GM21723 (cell line): ENCODE data around the gene SLC11A1.

Experiments used
- ATAC-seq: cut with Tn5 transposase; IDR thresholded peaks from one replicate; pipeline ENCODE4 v1.9.1; 2021; ENCODE audit warnings: mild to moderate bottlenecking, moderate library complexity; ENCODE audit not compliant: unreplicated experiment

Gene SLC11A1

DNA sequence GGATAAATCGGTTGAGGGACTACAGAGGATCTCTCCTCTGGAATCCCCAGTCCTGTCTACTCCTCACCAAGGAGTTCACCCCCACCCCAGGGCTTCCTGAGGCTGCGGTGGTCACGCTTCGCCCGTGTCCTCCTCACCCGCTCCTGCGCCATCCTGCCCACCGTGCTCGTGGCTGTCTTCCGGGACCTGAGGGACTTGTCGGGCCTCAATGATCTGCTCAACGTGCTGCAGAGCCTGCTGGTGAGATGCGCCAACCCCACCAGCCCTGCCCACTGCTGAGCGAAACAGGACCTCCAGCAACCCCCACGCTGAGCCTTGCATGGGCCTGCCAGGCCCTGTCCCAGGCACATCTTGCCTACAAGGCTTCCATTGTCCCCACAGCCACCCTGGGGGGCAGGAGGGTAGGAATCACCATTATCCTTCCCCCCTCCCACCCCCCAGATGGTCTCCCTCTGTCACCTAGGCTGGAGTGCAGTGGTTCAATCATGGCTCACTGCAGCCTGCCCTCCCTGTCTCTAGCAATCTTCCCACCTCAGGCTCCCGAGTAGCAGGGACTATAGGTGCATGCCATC lies 10.9 kb downstream of the SLC11A1 start:
- no peak for ATAC-seq

DNA sequence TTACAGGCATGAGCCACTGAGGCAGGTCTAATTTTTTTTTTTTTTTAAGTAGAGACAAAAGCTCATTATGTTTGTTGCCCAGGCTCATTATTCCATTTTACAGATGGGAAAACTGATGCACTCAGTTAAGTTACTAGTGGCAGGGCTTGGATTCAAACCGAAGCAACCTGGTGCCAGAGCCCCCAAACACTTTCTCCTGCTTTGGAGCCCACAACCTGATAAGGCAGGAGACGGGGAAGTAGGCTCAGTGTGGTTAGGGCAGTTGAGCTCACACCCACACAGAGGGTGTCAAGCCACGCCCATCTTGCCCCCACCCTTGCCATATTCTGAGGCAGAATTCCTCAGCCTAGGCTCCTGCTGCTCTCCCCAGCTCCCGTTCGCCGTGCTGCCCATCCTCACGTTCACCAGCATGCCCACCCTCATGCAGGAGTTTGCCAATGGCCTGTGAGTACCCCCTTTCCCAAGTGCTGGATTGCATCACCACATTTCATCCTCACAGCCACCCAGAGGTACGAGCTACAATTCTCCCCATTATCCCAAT lies 11.7 kb downstream of the SLC11A1 start:
- ATAC-seq, result no peak

DNA sequence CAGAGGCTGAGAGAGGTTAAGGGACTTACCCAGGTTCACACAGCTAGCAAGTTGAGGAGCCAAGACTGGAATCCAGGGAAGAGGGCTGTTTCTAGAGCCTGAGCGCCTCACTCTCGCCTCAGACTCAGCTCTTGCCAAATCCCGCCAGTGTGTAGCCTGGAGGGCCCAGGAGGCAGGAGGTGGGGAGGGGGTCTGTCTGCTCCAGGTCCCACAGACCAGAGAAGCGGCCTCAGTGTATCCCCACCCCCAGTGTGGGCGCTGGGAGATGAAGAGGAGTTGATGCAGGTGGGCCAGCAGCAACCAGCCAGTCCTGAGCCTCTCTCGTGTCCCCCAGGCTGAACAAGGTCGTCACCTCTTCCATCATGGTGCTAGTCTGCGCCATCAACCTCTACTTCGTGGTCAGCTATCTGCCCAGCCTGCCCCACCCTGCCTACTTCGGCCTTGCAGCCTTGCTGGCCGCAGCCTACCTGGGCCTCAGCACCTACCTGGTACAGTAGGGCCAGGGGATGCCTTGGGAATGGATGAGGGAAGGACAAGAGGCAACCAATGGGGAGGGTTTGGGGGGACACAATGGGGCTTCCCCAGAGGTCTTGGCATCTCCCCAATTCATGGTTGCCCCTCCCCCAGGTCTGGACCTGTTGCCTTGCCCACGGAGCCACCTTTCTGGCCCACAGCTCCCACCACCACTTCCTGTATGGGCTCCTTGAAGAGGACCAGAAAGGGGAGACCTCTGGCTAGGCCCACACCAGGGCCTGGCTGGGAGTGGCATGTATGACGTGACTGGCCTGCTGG lies 12.4 kb downstream of the SLC11A1 start:
- no peak for ATAC-seq

DNA sequence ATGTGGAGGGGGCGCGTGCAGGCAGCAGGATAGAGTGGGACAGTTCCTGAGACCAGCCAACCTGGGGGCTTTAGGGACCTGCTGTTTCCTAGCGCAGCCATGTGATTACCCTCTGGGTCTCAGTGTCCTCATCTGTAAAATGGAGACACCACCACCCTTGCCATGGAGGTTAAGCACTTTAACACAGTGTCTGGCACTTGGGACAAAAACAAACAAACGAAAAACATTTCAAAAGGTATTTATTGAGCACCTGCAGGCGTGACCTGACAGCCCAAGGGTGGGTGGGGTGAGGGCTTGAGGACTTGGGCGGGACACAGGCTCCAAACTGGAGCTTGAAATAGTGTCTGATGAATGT lies 13.0 kb downstream of the SLC11A1 start:
- ATAC-seq, result no peak

DNA sequence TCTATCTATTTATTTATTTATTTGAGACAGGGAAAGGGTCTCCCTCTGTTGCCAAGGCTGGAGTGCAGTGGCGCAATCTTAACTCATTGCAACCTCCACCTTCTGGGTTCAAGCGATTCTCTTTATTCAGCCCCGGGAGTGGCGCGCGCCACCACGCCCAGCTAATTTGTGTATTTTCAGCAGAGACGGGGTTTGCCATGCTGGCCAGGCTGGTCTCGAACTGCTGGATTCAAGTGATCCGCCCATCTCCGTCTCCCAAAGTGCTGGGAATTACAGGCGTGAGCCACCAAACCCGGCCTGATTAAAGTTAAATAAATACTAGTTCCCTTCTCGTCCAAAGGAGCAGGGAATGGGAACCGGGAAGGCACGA lies 13.4 kb downstream of the SLC11A1 start:
- ATAC-seq, result no peak

DNA sequence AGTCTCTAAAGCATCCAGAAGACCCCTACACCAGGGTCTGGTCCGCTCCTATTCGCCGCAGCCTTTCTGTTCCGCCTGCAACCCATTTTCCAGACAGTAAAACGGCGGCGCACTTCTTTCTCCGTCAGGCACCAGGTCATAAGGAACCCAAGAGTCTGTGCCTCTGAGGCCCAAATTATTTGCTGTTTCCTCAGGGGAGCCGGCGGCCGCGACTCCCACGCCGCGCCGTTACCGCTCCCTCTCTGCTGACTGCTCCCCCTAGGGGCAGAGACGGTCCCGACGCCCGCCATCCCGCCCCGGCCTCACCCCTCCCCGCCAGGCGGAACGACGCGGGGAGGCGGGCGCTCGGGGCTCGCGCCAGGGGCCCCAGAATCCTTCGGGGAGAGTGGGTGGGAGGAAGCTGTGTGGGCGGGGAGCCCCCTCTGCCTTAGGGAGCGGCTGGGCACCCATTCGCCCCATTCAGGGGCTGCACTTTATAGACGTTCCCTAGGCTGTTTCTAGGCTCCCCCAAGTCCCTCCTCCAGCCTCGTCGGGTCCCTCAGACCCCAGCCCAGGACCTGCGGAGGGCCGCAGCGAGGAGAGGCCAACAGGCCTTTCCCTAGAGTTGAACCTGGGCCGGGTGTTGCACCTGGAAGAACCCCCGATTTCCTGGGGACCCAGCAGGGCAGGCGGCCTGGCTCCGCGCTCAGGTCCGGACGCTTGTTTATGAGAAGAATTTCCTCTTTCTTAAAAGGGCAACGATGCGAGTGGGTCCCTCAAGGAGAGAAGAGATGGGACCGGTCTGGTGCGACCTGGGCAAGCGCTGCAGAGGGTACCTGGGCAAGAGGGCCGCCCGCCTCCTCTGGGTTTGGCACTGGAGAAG lies 14.0 kb downstream of the SLC11A1 start:
- peak; percentile 44 for ATAC-seq

DNA sequence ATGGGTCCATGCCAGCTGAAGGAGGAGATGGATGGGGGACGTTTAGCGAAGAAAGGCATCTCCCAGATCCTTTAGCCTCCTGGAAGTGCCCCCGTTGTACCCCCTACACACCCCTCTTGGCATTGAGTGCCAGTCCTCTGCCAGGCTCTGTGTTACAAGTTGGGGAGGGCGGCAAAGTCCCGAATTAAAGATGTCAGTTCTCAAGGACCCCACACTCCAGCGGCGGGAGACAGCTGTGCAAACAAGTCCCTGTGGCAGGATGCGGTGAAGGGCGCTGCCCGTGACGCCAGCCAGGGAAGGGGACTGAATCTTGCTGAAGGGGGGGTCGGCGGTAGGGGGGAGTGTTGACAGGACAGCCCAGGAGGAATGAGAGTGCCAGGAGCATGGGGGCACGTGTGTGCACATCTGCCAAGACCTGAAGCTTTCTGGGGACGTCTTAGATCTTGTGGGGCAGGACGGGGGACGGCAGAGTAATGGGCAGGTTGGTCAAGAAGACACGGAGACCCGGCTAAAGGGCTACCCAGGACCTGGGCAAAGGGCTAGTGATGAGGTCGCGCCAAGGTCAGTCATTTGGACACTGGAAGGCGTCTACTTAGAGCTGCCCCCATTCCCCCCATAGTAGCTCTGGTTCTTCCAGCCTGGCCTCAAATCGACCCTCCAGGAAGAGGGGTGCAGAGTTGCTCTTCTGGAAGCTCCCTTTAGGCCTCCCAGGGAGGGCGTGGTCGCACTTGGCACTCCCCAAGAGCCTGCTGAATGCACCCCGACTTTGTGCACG lies 14.8 kb downstream of the SLC11A1 start:
- ATAC-seq, result no peak

DNA sequence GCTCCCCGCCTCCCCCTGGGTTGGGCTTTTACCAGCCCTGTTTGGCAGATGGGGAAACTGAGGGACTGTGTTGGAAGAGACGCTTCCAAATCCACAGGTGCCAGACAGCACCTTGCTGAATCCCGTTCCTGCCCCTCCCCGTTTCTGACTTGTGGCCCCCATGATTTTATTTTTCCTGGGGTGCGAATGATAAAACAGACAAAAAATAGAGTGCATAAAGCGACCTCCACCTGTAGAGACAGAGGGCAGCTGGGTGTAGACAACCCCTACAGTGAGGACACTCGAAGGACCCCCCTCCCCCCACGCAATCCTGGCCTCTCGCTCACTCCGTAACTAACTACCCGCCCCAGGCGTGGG lies 15.4 kb downstream of the SLC11A1 start:
- no peak for ATAC-seq

DNA sequence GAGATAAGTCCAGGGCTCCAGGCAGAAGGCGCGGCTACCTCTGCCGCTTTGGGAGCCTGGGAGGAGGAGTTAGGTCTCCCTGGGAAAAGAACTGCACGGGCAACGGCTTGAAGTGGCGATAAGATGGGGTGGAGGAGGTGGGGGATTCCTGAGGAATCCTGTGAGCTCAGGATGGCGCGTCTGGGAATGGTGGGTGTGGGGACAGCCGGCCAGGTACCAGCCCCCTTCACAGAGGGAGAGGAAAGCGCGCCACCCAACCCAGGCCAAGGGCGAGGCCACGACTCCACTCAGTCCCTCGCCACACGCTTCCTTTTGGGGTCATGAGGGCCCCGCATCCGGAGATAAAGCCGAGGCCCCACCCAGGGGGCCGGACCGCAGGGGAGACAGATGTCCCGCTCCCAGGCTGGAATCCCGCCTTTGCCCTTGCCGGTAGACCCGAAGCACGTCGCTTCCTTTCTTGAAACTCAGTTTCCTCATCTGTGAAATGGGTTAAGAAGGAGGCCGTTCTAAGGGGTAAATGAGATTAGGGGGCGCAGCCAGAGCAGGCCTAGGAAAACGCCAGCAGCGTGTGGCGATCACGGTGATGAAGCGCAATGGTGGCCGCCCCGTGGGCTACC lies 15.9 kb downstream of the SLC11A1 start:
- ATAC-seq, result peak; percentile 27

DNA sequence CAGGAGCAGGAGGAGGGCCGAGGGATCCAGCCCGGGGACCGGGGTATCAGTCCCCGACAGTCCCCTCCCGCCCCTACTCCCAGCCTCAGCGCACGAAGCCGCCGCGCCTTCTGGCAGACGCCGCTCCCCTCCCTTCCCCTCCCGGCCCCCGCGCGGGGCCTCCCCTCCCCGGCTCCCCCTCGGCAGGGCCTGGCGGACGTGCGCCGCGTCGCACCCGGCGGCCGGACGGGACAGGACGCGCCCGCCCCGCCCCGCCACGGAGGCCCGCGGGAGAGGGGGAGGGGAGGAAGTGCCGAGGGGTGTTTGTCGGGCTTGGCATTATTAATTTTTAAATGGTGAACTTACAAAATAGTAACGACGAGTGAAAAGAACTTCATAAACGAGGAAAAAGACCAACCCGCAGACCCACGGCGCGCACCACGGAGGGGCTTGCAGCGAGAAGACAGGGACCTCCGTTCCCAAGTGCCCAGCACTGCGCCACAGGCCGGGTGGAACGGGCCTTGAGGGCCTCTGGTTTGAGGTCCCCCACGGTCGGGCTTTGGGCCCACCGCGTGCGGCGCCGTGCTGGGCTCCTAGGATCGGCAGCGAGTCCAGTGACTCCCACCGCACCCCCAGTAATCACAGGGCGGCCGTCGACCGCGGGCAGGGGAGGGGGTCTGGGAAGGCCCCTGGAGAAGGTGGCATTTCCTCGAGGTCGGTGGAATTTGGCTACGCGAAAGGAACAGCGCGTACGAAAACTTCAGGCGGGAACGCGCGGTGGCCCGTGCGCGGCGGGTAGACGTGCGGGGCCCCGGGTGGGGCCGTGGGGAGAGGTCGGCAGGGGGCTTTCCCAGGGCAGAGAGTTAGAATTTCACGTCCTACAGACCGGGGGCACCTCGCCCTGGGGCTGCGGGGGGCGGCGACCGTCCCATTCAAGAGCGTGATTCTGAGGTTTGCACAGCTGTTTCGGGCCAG lies 16.6 kb downstream of the SLC11A1 start:
- peak; percentile 28 for ATAC-seq

DNA sequence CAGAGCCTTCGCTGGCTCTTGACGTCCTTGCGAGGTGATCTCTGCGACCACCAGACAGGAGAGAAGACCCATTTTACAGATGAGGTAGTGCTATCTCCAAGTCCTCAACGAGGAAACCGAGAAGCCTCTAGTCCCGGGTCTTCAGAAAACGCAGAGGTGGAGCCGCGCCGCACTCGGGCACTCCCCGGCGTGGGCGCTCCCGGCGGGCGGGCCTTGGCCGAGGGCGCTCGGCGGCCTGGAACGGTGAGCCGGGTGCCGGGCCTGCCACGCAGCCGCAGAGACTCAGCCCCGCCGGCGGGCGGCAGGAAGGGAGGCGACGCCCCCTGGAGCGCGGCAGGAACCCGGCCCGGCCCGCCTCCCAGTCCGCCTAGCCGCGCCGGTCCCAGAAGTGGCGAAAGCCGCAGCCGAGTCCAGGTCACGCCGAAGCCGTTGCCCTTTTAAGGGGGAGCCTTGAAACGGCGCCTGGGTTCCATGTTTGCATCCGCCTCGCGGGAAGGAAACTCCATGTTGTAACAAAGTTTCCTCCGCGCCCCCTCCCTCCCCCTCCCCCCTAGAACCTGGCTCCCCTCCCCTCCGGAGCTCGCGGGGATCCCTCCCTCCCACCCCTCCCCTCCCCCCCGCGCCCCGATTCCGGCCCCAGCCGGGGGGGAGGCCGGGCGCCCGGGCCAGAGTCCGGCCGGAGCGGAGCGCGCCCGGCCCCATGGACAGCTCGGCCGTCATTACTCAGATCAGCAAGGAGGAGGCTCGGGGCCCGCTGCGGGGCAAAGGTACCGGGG lies 17.5 kb downstream of the SLC11A1 start, which contains the start of gene CTDSP1:
CTDSP1 (plus strand) TSS at position 478 of the 776 bp plus-strand sequence; CDS start at position 701, 223 bp downstream.
- ATAC-seq, result peak; percentile 33

DNA sequence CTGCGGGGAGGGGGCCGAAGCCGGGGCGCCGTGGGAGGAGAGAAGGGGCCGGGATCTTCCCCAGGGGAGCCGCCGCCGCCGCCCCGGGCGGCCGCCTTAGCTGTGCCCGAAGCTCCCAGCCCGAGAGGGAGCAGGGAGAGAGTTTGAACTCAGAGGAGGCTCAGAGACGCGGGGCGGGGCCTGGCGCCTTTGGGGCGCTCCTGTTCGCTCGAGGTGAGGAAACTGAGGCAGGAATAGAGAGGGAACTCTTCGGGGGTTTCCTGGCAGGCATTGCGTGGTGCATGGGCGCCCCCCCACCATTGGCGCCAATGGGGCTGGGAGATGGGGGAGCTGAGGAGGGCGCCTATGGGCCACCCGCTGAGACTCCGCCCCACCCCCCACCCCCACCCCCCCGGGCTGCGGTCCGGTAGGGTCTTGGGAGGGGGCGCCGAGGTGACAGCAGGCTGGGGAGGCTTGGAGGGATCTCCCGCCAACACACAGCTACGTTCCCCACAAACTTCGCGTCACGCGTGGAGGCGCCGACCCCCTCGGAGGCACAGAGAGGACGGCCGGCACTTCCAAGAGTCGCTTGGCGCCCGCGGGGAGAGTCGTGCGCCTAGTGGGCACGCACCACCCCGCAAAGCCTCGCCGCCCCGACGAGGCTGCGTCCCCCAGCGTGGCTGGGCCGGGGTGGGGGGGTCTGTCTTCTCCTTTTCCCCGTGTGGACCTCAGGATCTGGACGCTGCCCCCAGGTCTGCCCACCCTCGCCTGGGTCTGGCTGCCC lies 18.3 kb downstream of the SLC11A1 start:
- no peak for ATAC-seq

DNA sequence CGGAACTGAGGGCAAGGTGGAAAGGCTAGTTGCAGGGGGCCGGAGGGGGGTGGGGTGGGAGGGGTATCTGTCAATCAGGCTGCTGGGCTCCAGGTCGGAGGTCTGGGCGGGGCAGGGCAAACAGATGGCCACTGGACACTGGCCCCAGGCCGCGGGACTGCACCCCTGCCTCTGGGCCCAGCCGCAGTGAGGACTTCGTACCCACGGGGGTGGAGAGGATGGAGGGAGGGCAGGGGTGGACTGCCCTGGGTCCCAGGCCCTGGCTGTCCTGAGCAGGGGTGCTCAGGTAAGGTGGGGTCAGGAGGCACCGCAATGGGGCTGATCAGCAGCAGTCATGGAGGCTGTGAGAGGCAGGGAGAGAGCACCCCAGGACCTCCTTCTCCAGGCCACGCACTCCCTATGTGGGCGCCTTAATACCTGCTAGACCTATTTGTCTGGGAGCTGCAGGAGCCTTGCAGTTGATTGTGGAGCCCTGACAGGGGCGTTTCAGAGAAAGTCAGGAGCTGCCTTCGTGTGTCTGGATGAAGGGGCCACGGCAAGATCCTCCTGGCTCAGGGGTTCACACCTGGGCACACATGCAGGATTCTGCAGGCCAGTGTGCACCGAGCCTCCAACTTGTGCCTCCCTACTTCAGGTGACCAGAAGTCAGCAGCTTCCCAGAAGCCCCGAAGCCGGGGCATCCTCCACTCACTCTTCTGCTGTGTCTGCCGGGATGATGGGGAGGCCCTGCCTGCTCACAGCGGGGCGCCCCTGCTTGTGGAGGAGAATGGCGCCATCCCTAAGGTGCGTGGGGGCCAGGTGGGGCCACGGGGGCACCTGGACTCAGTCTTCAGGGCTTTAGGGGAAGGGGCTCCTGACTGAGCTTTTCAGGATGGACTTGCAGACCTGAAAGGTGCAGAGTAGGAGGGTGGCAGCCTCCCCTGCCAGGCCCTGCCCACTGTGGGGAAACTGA lies 19.1 kb downstream of the SLC11A1 start:
- no peak for ATAC-seq

DNA sequence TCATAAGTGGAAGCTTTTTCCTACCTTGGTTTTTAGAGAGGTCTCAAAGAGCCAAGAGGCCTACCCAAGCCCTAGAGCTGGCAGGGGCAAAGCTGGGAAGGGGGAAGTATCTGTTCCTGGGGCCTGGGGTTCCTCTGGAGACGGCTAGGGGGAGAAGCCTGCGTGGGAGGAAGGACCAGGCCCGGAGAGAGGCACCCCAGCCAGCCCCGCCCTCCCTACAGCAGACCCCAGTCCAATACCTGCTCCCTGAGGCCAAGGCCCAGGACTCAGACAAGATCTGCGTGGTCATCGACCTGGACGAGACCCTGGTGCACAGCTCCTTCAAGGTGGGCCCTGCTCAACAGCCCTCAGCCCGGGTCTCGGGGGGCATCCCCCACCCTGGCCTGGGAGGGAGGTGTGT lies 19.8 kb downstream of the SLC11A1 start:
- no peak for ATAC-seq

DNA sequence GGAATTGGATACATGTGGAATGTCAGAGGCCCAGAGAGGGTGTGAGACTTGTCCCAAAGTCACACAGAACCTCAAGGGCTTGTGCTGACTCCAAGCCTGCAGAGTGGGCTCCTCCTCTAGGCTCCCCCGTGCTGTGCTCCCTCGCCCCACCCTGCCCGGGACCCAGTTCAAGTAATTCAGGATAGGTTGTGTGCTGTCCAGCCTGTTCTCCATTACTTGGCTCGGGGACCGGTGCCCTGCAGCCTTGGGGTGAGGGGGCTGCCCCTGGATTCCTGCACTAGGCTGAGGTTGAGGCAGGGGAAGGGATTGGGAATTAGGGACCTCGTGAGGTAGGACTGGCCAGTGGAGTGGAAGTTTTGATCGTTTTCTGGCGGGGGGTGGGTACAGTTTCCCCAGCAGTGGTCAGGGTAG lies 20.4 kb downstream of the SLC11A1 start:
- no peak for ATAC-seq

DNA sequence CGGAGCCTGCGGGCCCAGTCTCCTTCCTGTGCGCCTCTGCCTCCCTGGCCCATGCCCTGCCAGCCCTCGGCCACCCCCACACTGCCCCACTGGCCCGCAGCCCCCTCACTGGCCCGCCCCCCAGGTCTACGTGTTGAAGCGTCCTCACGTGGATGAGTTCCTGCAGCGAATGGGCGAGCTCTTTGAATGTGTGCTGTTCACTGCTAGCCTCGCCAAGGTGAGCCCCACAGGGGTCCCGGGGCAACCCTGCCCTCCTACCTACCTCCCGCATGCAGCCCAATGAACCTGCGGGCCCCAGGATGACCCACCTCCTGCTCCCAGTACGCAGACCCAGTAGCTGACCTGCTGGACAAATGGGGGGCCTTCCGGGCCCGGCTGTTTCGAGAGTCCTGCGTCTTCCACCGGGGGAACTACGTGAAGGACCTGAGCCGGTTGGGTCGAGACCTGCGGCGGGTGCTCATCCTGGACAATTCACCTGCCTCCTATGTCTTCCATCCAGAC lies 20.9 kb downstream of the SLC11A1 start:
- ATAC-seq, result no peak
